ENCODE data around the gene NSUN4. TPM values are rescaled to one million over a fixed set of nuclear protein-coding genes. Genes with fewer than 3 reads are reported as not detected.
A peak's percentile ranks its signal among the peaks of the same experiment; 100 is the strongest.

Gene NSUN4
- total and polyA plus RNA-seq, 2 of the 13 experiments (the other 11 are each of a cell fraction or from before 2014, with no cell fraction given): 21.5 to 23.5 TPM

GRCh38 chr1:46394108-46394871 lies 53.7 kb downstream of the NSUN4 start, which contains the start of gene FAAH (continued):
- TF ChIP-seq BCL3 (CRISPR knock-in tag; IDR thresholded peaks at IDR 0.05) (peak; percentile 97), DR1 (CRISPR knock-in tag; IDR thresholded peaks at IDR 0.05) (no peak), ASH2L (IDR thresholded peaks at IDR 0.05; ENCODE audit: insufficient read length, low read depth, low read length) (peak; percentile 56), ZNF367 (CRISPR knock-in tag; IDR thresholded peaks at IDR 0.05; ENCODE audit: borderline replicate concordance) (peak; percentile 92; the same call in 1 of the 2 replicates), HOXA5 (CRISPR knock-in tag; IDR thresholded peaks at IDR 0.05) (peak; percentile 89), GMEB2 (CRISPR knock-in tag; IDR thresholded peaks at IDR 0.05; ENCODE audit: low read depth) (no peak), CREB3 (CRISPR knock-in tag; IDR thresholded peaks at IDR 0.05) (peak; percentile 98), SUZ12 (IDR thresholded peaks at IDR 0.05; ENCODE audit: low read depth, low read length) (no peak), THYN1 (CRISPR knock-in tag; IDR thresholded peaks at IDR 0.05; ENCODE audit: borderline replicate concordance, low read depth) (no peak), ZNF580 (CRISPR knock-in tag; IDR thresholded peaks at IDR 0.05; ENCODE audit: borderline replicate concordance, low read depth) (peak; percentile 67; the same call in 1 of the 2 replicates), ZNF629 (CRISPR knock-in tag; conservative IDR thresholded peaks at IDR 0.05) (no peak; the same call in 1 of the 2 replicates), PHF5A (CRISPR knock-in tag; IDR thresholded peaks at IDR 0.05; ENCODE audit: low read depth, unreplicated experiment) (no peak), SOX6 (IDR thresholded peaks at IDR 0.05) (no peak), SOX6 (CRISPR knock-in tag; IDR thresholded peaks at IDR 0.05) (no peak; the same call in 1 of the 2 replicates), ZSCAN21 (CRISPR knock-in tag; IDR thresholded peaks at IDR 0.05; ENCODE audit: borderline replicate concordance) (peak; percentile 86), ZMYM3 (CRISPR knock-in tag; IDR thresholded peaks at IDR 0.05) (peak; percentile 89), RFXANK (CRISPR knock-in tag; IDR thresholded peaks at IDR 0.05) (no peak), BHLHE40 (IDR thresholded peaks at IDR 0.05; ENCODE audit: low read length) (peak; percentile 90), ZFP62 (CRISPR knock-in tag; IDR thresholded peaks at IDR 0.05) (no peak), ZNF878 (CRISPR knock-in tag; IDR thresholded peaks at IDR 0.05) (no peak), RARG (CRISPR knock-in tag; IDR thresholded peaks at IDR 0.05; ENCODE audit: low read depth) (no peak), ZNF451 (CRISPR knock-in tag; IDR thresholded peaks at IDR 0.05) (peak; percentile 93), FOXO4 (CRISPR knock-in tag; conservative IDR thresholded peaks at IDR 0.05) (0 out of 2 replicates have a peak, but pooled peaks have one; percentile 88), U2AF1 (optimal IDR thresholded peaks at IDR 0.05; ENCODE audit: low read depth, low read length) (no peak), HNRNPH1 (optimal IDR thresholded peaks at IDR 0.05; ENCODE audit: low read depth, low read length) (no peak), ZNF782 (CRISPR knock-in tag; IDR thresholded peaks at IDR 0.05; ENCODE audit: borderline replicate concordance) (no peak; the same call in 1 of the 2 replicates)

Data from HepG2 (cell line).